K562 (cell line): ENCODE measurements around the gene GABBR1. TPM values are rescaled to one million over a fixed set of nuclear protein-coding genes. Genes with fewer than 3 reads are reported as not detected.

ENCODE experiments used
- ATAC-seq: fragments of 200-7000 bp; cut with Tn5 transposase; 3 replicates; pipeline ENCODE4 v1.9.1; 2020; ENCODE audit warnings: moderate library complexity
- BruUV-seq: library from RNA; stranded (reverse); fragments of 400-500 nt; replicated peaks from 2 replicates; lab custom pipeline; 2021; lab: Mats Ljungman, UMichigan
- CTCF ChIA-PET: fragments of 300-600 bp; formaldehyde crosslinking; extraction: SDS; loops from one replicate; lab custom pipeline; 2021; ENCODE audit warnings: low intra/inter-chr PET ratio; lab: Yijun Ruan, JAX
- POLR2A ChIA-PET: fragments of 300-600, 350-650 bp; sonication (Branson Sonifier 250); formaldehyde crosslinking; extraction: SDS; loops from one replicate; lab custom pipeline; 2021; ENCODE audit warnings: antibody characterized with exemption, inconsistent platforms; lab: Yijun Ruan, JAX
- DNase-seq, 4 experiments: peaks; one replicate each; pipeline versions ENCODE4 v3.0.0 to v3.0.0-alpha.2; 2011 to 2018; ENCODE audit warnings: low spot score in 3 of 4, mixed read lengths in 3 of 4; ENCODE audit errors: extremely low read depth in 1 of 4
- FAIRE-seq: peaks from 2 replicates; lab custom pipeline; 2011; peaks lifted over from hg19 to GRCh38; lab: Jason Lieb, UNC
- H2AFZ ChIP-seq: 2 replicates; pipeline ENCODE4 v1.6.0; 2011; ENCODE audit warnings: low read depth, low read length, control low read depth, inconsistent platforms
- H3K27ac ChIP-seq: fragments of 200-600 bp; 3 replicates; pipeline ENCODE4 v1.8.0; 2011; ENCODE audit warnings: low read depth, mild to moderate bottlenecking, control low read depth, inconsistent platforms, low read length, moderate library complexity, mixed read lengths; ENCODE audit errors: extremely low read depth
- H3K27me3 ChIP-seq, 2 experiments: fragments of 300-600 bp in 1 of 2; 2 replicates in 1 of 2; 3 replicates in 1 of 2; pipeline versions ENCODE4 v1.6.0 to v1.8.0; 2011; ENCODE audit warnings: inconsistent platforms in 2 of 2, low read length in 2 of 2, mild to moderate bottlenecking in 1 of 2, mixed read lengths in 1 of 2, moderate library complexity in 1 of 2; ENCODE audit not compliant: control insufficient read depth in 2 of 2, insufficient read depth in 2 of 2
- H3K36me3 ChIP-seq: fragments of 300-600 bp; 3 replicates; pipeline ENCODE4 v1.8.0; 2011; ENCODE audit warnings: mild to moderate bottlenecking, low read length, inconsistent platforms; ENCODE audit not compliant: control insufficient read depth, insufficient read depth
- H3K4me1 ChIP-seq, 2 experiments: fragments of 200-600 bp in 1 of 2; replicated peaks in 1 of 2; 2 replicates in 1 of 2; 3 replicates in 1 of 2; pipeline versions ENCODE4 v1.5.1 to v1.8.0; 2011; ENCODE audit warnings: inconsistent platforms in 2 of 2, low read length in 2 of 2, mild to moderate bottlenecking in 1 of 2, mixed read lengths in 1 of 2, moderate library complexity in 1 of 2; ENCODE audit not compliant: control insufficient read depth in 2 of 2, insufficient read depth in 2 of 2
- H3K4me2 ChIP-seq: 2 replicates; pipeline ENCODE4 v1.6.1; 2011; ENCODE audit warnings: low read length, control low read depth, inconsistent platforms, mixed read lengths; ENCODE audit not compliant: insufficient read depth
- H3K4me3 ChIP-seq: fragments of 200-600 bp; sonication (generic), shearing (Covaris generic); 2 replicates; pipeline ENCODE4 v1.5.1; 2016; ENCODE audit warnings: control low read depth, inconsistent platforms
- H3K79me2 ChIP-seq: fragments of 200-600 bp; 3 replicates; pipeline ENCODE4 v1.8.0; 2011; ENCODE audit warnings: low read length, inconsistent platforms; ENCODE audit not compliant: control insufficient read depth, insufficient read depth
- H3K9ac ChIP-seq, 2 experiments: 2 replicates each; pipeline versions ENCODE4 v1.6.0 to v1.6.1; 2011; ENCODE audit warnings: low read depth in 2 of 2, low read length in 2 of 2, control low read depth in 1 of 2, inconsistent platforms in 1 of 2, mild to moderate bottlenecking in 1 of 2, mixed read lengths in 1 of 2; ENCODE audit not compliant: insufficient read depth in 1 of 2
- H3K9me1 ChIP-seq: one replicate; pipeline ENCODE4 v1.6.0; 2011; ENCODE audit warnings: inconsistent platforms, mild to moderate bottlenecking, low read length, moderate library complexity; ENCODE audit not compliant: control insufficient read depth, insufficient read depth
- H3K9me3 ChIP-seq: replicated peaks from 2 replicates; pipeline ENCODE4 v1.5.1; 2011; ENCODE audit warnings: low read depth, low read length, inconsistent platforms; ENCODE audit not compliant: control insufficient read depth, insufficient read depth
- H4K20me1 ChIP-seq: replicated peaks from 2 replicates; pipeline ENCODE4 v1.6.1; 2011; ENCODE audit warnings: low read length, inconsistent platforms, mixed read lengths; ENCODE audit not compliant: control insufficient read depth, insufficient read depth
- DDX20 ChIP-seq: fragments of 450-650 bp; IDR thresholded peaks from 2 replicates; pipeline ENCODE4 v1.6.1; 2016; ENCODE audit warnings: missing genetic modification characterization, low read depth, mild to moderate bottlenecking, missing compliant biosample characterization, moderate library complexity
- EHMT2 ChIP-seq: fragments of 450-650 bp; IDR thresholded peaks from 2 replicates; pipeline ENCODE4 v1.6.1; 2018; ENCODE audit warnings: antibody characterized with exemption
- GATAD2A ChIP-seq: fragments of 450-650 bp; IDR thresholded peaks from 2 replicates; pipeline ENCODE4 v1.6.1; 2017
- GTF2A2 ChIP-seq: IDR thresholded peaks from 2 replicates; pipeline ENCODE4 v1.6.1; 2016; ENCODE audit warnings: mild to moderate bottlenecking, missing genetic modification characterization, missing compliant biosample characterization
- HNRNPL ChIP-seq: fragments of 200-400 bp; formaldehyde crosslinking; IDR thresholded peaks from 2 replicates; pipeline ENCODE4 v1.6.1; 2017; ENCODE audit warnings: low read depth, mild to moderate bottlenecking, low read length
- MCM7 ChIP-seq, 2 experiments: fragments of 450-650 bp; IDR thresholded peaks; 2 replicates each; pipeline ENCODE4 v1.6.1; 2016 to 2018
- PPARD ChIP-seq: fragments of 250-450 bp; sonication (Bioruptor Pico); IDR thresholded peaks from 2 replicates; pipeline ENCODE4 v1.8.0; 2022; ENCODE audit warnings: inconsistent platforms, mild to moderate bottlenecking, moderate library complexity
- SRSF3 ChIP-seq: fragments of 200-400 bp; formaldehyde crosslinking; IDR thresholded peaks from 2 replicates; pipeline ENCODE4 v1.6.1; 2016; ENCODE audit warnings: mild to moderate bottlenecking, low read length, moderate library complexity; ENCODE audit not compliant: insufficient read depth
- STAG1 ChIP-seq: sonication (generic); formaldehyde crosslinking; IDR thresholded peaks from 2 replicates; pipeline ENCODE4 v1.5.0; 2020; ENCODE audit warnings: missing genetic modification reagents, borderline replicate concordance
- TFAM ChIP-seq: fragments of 250-450 bp; sonication (Bioruptor Pico); conservative IDR thresholded peaks from 2 replicates; pipeline ENCODE4 v1.5.0; 2021; ENCODE audit warnings: mild to moderate bottlenecking, moderate library complexity
- TGIF2 ChIP-seq: sonication (generic); formaldehyde crosslinking; IDR thresholded peaks from 2 replicates; pipeline ENCODE4 v1.8.1; 2022; ENCODE audit warnings: mild to moderate bottlenecking, missing genetic modification reagents, moderate library complexity
- YY1 ChIP-seq, 3 experiments: IDR thresholded peaks; 2 replicates each; pipeline ENCODE4 v1.6.1; 2011; ENCODE audit warnings: low read length in 2 of 3, mild to moderate bottlenecking in 2 of 3, moderate library complexity in 2 of 3, borderline replicate concordance in 1 of 3, control low read depth in 1 of 3, low read depth in 1 of 3; ENCODE audit not compliant: insufficient read depth in 3 of 3, insufficient replicate concordance in 2 of 3, control insufficient read depth in 1 of 3, insufficient read length in 1 of 3; ENCODE audit errors: extremely low read depth in 1 of 3
- ZNF12 ChIP-seq: sonication (generic); formaldehyde crosslinking; IDR thresholded peaks from 2 replicates; pipeline ENCODE4 v1.4.0; 2020; ENCODE audit warnings: mild to moderate bottlenecking, missing genetic modification reagents
- ZNF311 ChIP-seq: fragments of 250-450 bp; sonication (Bioruptor Pico); IDR thresholded peaks from 2 replicates; pipeline ENCODE4 v1.4.0; 2020; ENCODE audit warnings: mild to moderate bottlenecking, moderate library complexity
- ZNF431 ChIP-seq: sonication (generic); formaldehyde crosslinking; IDR thresholded peaks from 2 replicates; pipeline ENCODE4 v1.8.0; 2022; ENCODE audit warnings: mild to moderate bottlenecking, missing genetic modification reagents
- WGBS: fragments of 100-300 bp; shearing (Covaris generic); methylation state at CpG from one replicate; pipeline ENCODE4 v1.1.6; 2016; ENCODE audit warnings: low coverage, mixed read lengths; ENCODE audit not compliant: insufficient coverage; ENCODE audit errors: missing lambda C conversion rate; 5-methylcytosine and 5-hydroxymethylcytosine counted together
- in situ Hi-C: fragments of 300-500 bp; cut with MboI; formaldehyde crosslinking; loops from 4 replicates; pipeline ENCODE4 v1.15.0; 2018; ENCODE audit warnings: inconsistent platforms, mixed read lengths
- intact Hi-C: fragments of 100-400 bp; cut with micrococcal nuclease; formaldehyde crosslinking; loops from 2 replicates; pipeline ENCODE4 v1.14.2; 2022
- polyA plus RNA-seq, 8 experiments: library from polyadenylated mRNA; depleted of rRNA in 4 of 8; stranded (reverse) in 5 of 8; unstranded in 3 of 8; fragments of >200 nt; fragmentation: Nextera tagmentation in 2 of 8; fragmentation: Illumina TruSeq in 1 of 8; extraction: Ambion mirVana in 2 of 8; extraction: Trizol in 1 of 8; gene quantifications; 2 replicates each; pipeline versions ENCODE4 v1.2.1 to v1.2.3, GENCODE V29; 2011 to 2014; ENCODE audit warnings: inconsistent platforms in 1 of 8, missing spikeins in 1 of 8
- total RNA-seq, 7 experiments: library from RNA; depleted of rRNA in 6 of 7; stranded (reverse); fragments of >200 nt in 6 of 7; fragmentation: Illumina TruSeq in 2 of 7; extraction: Trizol in 2 of 7; gene quantifications; 2 replicates each; pipeline versions ENCODE4 v1.2.1 to v1.2.3, GENCODE V29; 2011 to 2021; ENCODE audit warnings: low replicate concordance in 1 of 7

The GABBR1 gene
- total and polyA plus RNA-seq, 9 of the 15 experiments (the other 6 are each of a cell fraction or from before 2014, with no cell fraction given) = 2.2 to 48.3 (median 20.8) TPM

GRCh38 chr6:29559524-29560287 lies 73.3 kb downstream of the GABBR1 start, which contains the start of gene UBD:
Gene UBD (minus strand): TSS chr6:29559732. CDS start chr6:29559701, 31 bp downstream.
- Histone ChIP-seq H4K20me1 (no peaks in the 10 kb centered on the region), H3K9me1 (no peaks in the 10 kb centered on the region), H3K79me2 (no peaks in the 10 kb centered on the region), H2AFZ (peak within 1 kb of the TSS; percentile 89), H3K27me3 (peaks cover 17 to 30% of the 10 kb centered on the region in 2 experiments; a peak in 4 of 5 replicates), H3K4me1 (no peaks in the 10 kb centered on the region; a peak in 1 of 5 replicates), H3K4me2 (peak within 1 kb of the TSS; percentile 48), H3K36me3 (no peaks in the 10 kb centered on the region), H3K9ac (no peak within 1 kb of the TSS), H3K9me3 (no peaks in the 10 kb centered on the region), H3K27ac (no peak within 1 kb of the TSS), H3K4me3 (no peak within 1 kb of the TSS)
- ChIA-PET POLR2A (interaction anchor here (0.6 to 2.1 kb wide), 5 partner anchors 10 to 1030 kb away, joined by 3 to 8 read pairs (median 4); partner anchors contain the start of gene OR2J3), CTCF (no interaction called here)
- 2% methylated on average over 6 of the region's 6 CpGs for WGBS
- ATAC-seq (no peak), FAIRE-seq (no peak), DNase-seq (no peak)
- TF ChIP-seq MCM7 (IDR thresholded peaks at IDR 0.05) (0 out of 4 replicates have a peak, but pooled peaks of 1 of the 2 experiments have one; percentile 63), TGIF2 (CRISPR knock-in tag) (no peak)
- no TSS peak for BruUV-seq
- in situ Hi-C loops = no loop called here
- intact Hi-C loops = no loop called here

GRCh38 chr6:29558439-29559079 lies 74.4 kb downstream of the GABBR1 start:
- DNase-seq (no peak), ATAC-seq (no peak), FAIRE-seq (no peak)
- BruUV-seq = no TSS peak
- no peaks in the 10 kb centered on the region for H4K20me1 ChIP-seq
- intact Hi-C loops (no loop called here), in situ Hi-C loops (no loop called here)
- no peak overlapping the region for H3K4me3 ChIP-seq
- H2AFZ ChIP-seq = peak overlapping the region; percentile 89
- no peak overlapping the region for H3K9ac ChIP-seq
- H3K4me2 ChIP-seq = peak overlapping the region; percentile 48
- no peaks in the 10 kb centered on the region for H3K9me3 ChIP-seq
- no peaks in the 10 kb centered on the region for H3K79me2 ChIP-seq
- H3K27me3 ChIP-seq = peaks cover 17 to 41% of the 10 kb centered on the region in 2 experiments; a peak in 4 of 5 replicates
- WGBS = 3% methylated on average over 21 of the region's 22 CpGs
- H3K4me1 ChIP-seq = peaks cover 0 to 3% of the 10 kb centered on the region in 2 experiments; a peak in 2 of 5 replicates
- H3K36me3 ChIP-seq = no peaks in the 10 kb centered on the region
- CTCF ChIA-PET = no interaction called here
- H3K27ac ChIP-seq = no peak overlapping the region
- no peaks in the 10 kb centered on the region for H3K9me1 ChIP-seq
- POLR2A ChIA-PET = interaction anchor here (0.6 to 2.1 kb wide), 4 partner anchors 12 to 801 kb away, joined by 3 to 8 read pairs (median 4); no protein-coding TSS in a partner anchor
- no peak for TF ChIP-seq STAG1 (CRISPR knock-in tag)
- TF ChIP-seq TFAM = no peak
- peak; percentile 64; the same call in 1 of the 2 replicates for TF ChIP-seq EHMT2
- no peak for TF ChIP-seq PPARD (CRISPR knock-in tag)
- TF ChIP-seq ZNF431 (CRISPR knock-in tag) = no peak
- TF ChIP-seq ZNF311 (CRISPR knock-in tag) = no peak
- TF ChIP-seq SRSF3 = no peak
- TF ChIP-seq DDX20 (tag) = no peak
- no peak for TF ChIP-seq HNRNPL
- TF ChIP-seq ZNF12 (CRISPR knock-in tag) = no peak
- TF ChIP-seq GATAD2A = no peak
- TF ChIP-seq GTF2A2 (tag) = 0 out of 2 replicates have a peak, but pooled peaks have one; percentile 63
- TF ChIP-seq YY1 (IDR thresholded peaks at IDR 0.05; ENCODE audit: borderline replicate concordance in 1 of 3, control insufficient read depth in 1 of 3, extremely low read depth in 1 of 3, insufficient read depth in 3 of 3, insufficient read length in 1 of 3, insufficient replicate concordance in 2 of 3, low read depth in 1 of 3, low read length in 2 of 3) = peak; percentile 50 to 90 (median 68)
